Measurements from ENCODE around the gene ARPP19. TPM values are rescaled to one million over a fixed set of nuclear protein-coding genes. Genes with fewer than 3 reads are reported as not detected.

The ARPP19 gene
- total and polyA plus RNA-seq, 2 of the 4 experiments (the other 2 are of a cell fraction), result 33.4 to 65.2 TPM

DNA sequence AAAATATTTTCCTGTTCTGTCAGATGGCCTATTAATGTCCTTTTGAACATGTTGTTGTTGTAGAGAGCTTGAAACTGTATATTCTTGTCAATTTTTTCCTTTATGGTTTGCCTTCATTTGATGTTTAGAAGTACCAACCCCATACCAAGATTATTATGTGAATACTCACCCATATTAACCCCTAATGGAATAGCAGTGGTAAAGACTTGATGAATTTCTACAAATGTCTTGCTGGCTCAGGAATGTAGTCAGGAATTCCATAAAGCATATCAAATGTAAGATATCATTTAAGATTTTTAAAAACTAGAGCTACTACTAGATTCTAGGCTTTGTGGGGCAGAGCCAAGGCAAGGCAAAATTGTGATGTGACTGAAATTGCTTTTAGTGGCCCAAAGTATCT, 70.1 kb downstream of the ARPP19 start:
- Histone ChIP-seq H3K18ac (ENCODE audit: low read depth, low read length) (no peak overlapping the region), H3K79me1 (ENCODE audit: low read depth in 1 of 2, low read length in 2 of 2) (peaks cover 10 to 35% of the 10 kb centered on the region in 2 experiments; a peak in 3 of 4 replicates), H2AK9ac (replicated peaks; ENCODE audit: low read depth, low read length, poor library complexity) (no peak overlapping the region), H4K8ac (ENCODE audit: low read depth in 2 of 2, low read length in 2 of 2) (no peak overlapping the region), H3K27me3 (ENCODE audit: control insufficient read depth, insufficient read depth, low read length) (no peaks in the 10 kb centered on the region), H3K9ac (ENCODE audit: low read depth, low read length) (no peak overlapping the region), H3K9me3 (ENCODE audit: control insufficient read depth, insufficient read depth, low read length) (no peaks in the 10 kb centered on the region), H2AFZ (replicated peaks; ENCODE audit: low read length, poor library complexity) (no peak overlapping the region), H2BK120ac (ENCODE audit: low read depth, low read length) (no peak overlapping the region), H3K14ac (replicated peaks; ENCODE audit: low read depth, low read length) (0 out of 2 replicates have a peak overlapping the region, but pooled peaks have one; percentile 5), H3K9me1 (ENCODE audit: insufficient read depth, low read length) (peaks cover 12% of the 10 kb centered on the region), H4K20me1 (ENCODE audit: insufficient read depth, low read length) (0 out of 2 replicates have a peak, but pooled peaks cover 5% of the 10 kb centered on the region), H2BK20ac (ENCODE audit: low read depth, low read length) (no peak overlapping the region), H3K56ac (ENCODE audit: extremely low read depth, insufficient read depth, low read length) (no peak overlapping the region), H3K27ac (ENCODE audit: insufficient read depth, low read length) (no peak overlapping the region), H2BK15ac (ENCODE audit: low read depth, low read length) (no peak overlapping the region), H4K5ac (ENCODE audit: low read depth, low read length) (no peak overlapping the region), H3K4ac (ENCODE audit: low read depth, low read length) (no peak overlapping the region), H3K23ac (ENCODE audit: low read depth, low read length) (peak overlapping the region; percentile 48; the same call in 1 of the 2 replicates), H3K4me2 (ENCODE audit: low read depth, low read length) (no peak overlapping the region), H3K4me3 (ENCODE audit: insufficient read depth, low read depth, low read length) (no peak overlapping the region), H3K36me3 (ENCODE audit: control insufficient read depth, insufficient read depth, low read length) (no peaks in the 10 kb centered on the region), H2BK5ac (ENCODE audit: low read depth, low read length, poor library complexity, severe bottlenecking) (no peak overlapping the region), H2AK5ac (ENCODE audit: low read depth, low read length) (no peak overlapping the region), H3K4me1 (ENCODE audit: control insufficient read depth, insufficient read depth, low read length) (peaks cover 6% of the 10 kb centered on the region), H4K91ac (ENCODE audit: insufficient read depth, low read depth, low read length) (no peak overlapping the region)
- intact Hi-C loops (cut with micrococcal nuclease), result loop anchor here (2.0 kb wide), 1 partner anchor 480 kb away; the partner anchor contains the start of gene MAPK6
- POLR2A ChIA-PET (ENCODE audit: unreplicated experiment), result no interaction called here
- ATAC-seq (ENCODE audit: low read depth), result peak; percentile 64
- CTCF ChIA-PET, result no interaction called here
- TF ChIP-seq, protein P1, sequence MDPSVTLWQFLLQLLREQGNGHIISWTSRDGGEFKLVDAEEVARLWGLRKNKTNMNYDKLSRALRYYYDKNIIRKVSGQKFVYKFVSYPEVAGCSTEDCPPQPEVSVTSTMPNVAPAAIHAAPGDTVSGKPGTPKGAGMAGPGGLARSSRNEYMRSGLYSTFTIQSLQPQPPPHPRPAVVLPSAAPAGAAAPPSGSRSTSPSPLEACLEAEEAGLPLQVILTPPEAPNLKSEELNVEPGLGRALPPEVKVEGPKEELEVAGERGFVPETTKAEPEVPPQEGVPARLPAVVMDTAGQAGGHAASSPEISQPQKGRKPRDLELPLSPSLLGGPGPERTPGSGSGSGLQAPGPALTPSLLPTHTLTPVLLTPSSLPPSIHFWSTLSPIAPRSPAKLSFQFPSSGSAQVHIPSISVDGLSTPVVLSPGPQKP (IDR thresholded peaks at IDR 0.05; ENCODE audit: borderline replicate concordance, low read depth, low read length), result no peak
- TF ChIP-seq BHLHE40 (IDR thresholded peaks at IDR 0.05; ENCODE audit: low read depth, low read length) (no peak), RAD21 (IDR thresholded peaks at IDR 0.05; ENCODE audit: low read length) (no peak), CEBPB (IDR thresholded peaks at IDR 0.05; ENCODE audit: low read depth, low read length) (no peak), NFE2L2 (IDR thresholded peaks at IDR 0.05; ENCODE audit: low read depth, low read length) (no peak), RFX5 (IDR thresholded peaks at IDR 0.05; ENCODE audit: low read depth, low read length) (no peak), SMC3 (IDR thresholded peaks at IDR 0.05; ENCODE audit: low read depth, low read length) (no peak), POLR2A (IDR thresholded peaks at IDR 0.05; ENCODE audit: low read depth, low read length) (no peak), MXI1 (IDR thresholded peaks at IDR 0.05; ENCODE audit: borderline replicate concordance, low read depth, low read length) (no peak), MAFK (IDR thresholded peaks at IDR 0.05; ENCODE audit: low read depth, low read length) (no peak), CHD1 (IDR thresholded peaks at IDR 0.05; ENCODE audit: low read depth, low read length) (no peak), MAZ (IDR thresholded peaks at IDR 0.05; ENCODE audit: borderline replicate concordance, low read depth, low read length) (no peak), RCOR1 (IDR thresholded peaks at IDR 0.05; ENCODE audit: insufficient replicate concordance, low read length) (no peak), FOS (IDR thresholded peaks at IDR 0.05; ENCODE audit: low read depth, low read length) (no peak)
- TF ChIP-seq, protein P2, sequence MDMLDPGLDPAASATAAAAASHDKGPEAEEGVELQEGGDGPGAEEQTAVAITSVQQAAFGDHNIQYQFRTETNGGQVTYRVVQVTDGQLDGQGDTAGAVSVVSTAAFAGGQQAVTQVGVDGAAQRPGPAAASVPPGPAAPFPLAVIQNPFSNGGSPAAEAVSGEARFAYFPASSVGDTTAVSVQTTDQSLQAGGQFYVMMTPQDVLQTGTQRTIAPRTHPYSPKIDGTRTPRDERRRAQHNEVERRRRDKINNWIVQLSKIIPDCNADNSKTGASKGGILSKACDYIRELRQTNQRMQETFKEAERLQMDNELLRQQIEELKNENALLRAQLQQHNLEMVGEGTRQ (IDR thresholded peaks at IDR 0.05; ENCODE audit: low read depth, low read length), result no peak
- TF ChIP-seq, protein P3, sequence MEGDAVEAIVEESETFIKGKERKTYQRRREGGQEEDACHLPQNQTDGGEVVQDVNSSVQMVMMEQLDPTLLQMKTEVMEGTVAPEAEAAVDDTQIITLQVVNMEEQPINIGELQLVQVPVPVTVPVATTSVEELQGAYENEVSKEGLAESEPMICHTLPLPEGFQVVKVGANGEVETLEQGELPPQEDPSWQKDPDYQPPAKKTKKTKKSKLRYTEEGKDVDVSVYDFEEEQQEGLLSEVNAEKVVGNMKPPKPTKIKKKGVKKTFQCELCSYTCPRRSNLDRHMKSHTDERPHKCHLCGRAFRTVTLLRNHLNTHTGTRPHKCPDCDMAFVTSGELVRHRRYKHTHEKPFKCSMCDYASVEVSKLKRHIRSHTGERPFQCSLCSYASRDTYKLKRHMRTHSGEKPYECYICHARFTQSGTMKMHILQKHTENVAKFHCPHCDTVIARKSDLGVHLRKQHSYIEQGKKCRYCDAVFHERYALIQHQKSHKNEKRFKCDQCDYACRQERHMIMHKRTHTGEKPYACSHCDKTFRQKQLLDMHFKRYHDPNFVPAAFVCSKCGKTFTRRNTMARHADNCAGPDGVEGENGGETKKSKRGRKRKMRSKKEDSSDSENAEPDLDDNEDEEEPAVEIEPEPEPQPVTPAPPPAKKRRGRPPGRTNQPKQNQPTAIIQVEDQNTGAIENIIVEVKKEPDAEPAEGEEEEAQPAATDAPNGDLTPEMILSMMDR (conservative IDR thresholded peaks at IDR 0.05; ENCODE audit: low read depth, low read length), result no peak
- no peak for DNase-seq
- in situ Hi-C loops (cut with MboI; ENCODE audit: low sequenced_read_pairs), result no loop called here
- BruUV-seq (replicated peaks), result no TSS peak
- dilution Hi-C loops (cut with HindIII; ENCODE audit: low sequenced_read_pairs, unreplicated experiment), result no loop called here

Measured in IMR-90 (cell line).